Measurements from ENCODE around the gene SLC43A3.

Gene SLC43A3

GRCh38 chr11:57409321-57410100, 17.4 kb downstream of the SLC43A3 start:
- Histone ChIP-seq H3K27ac (replicated peaks) (no peak overlapping the region), H3K4me3 (replicated peaks; ENCODE audit: insufficient read depth, low read length) (no peak overlapping the region), H3K27me3 (ENCODE audit: insufficient read depth, poor library complexity, severe bottlenecking) (no peaks in the 10 kb centered on the region)
- TF ChIP-seq POLR2AphosphoS5 (IDR thresholded peaks at IDR 0.05; ENCODE audit: low read depth) (peak; percentile 52; the same call in 1 of the 2 replicates), SPI1 (IDR thresholded peaks at IDR 0.05; ENCODE audit: borderline replicate concordance, low read depth) (no peak)
- peak in 1 of 2 experiments; percentile 60 for DNase-seq (ENCODE audit: low read depth in 1 of 2, low spot score in 1 of 2)

DNA sequence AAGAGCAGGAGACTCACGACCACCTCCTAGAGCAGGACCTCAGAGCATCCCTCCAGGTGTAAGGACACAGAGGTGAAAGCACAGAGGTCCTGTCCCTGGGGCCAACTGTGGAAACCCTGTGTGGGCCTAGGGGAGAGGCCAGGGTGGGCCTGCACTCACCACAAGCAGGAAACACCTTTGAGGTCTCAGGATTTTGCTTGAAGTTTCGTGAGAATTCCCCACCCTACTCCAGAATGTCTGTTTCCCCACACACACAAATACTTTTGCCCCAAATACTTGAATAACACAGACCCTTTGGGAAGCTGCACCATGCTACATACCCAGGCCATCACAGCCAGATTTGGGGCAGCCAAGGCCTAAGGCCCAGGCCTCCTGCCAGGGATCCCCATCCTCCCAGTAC, 18.1 kb downstream of the SLC43A3 start:
- TF ChIP-seq SPI1 (IDR thresholded peaks at IDR 0.05; ENCODE audit: borderline replicate concordance, low read depth) (no peak), POLR2AphosphoS5 (IDR thresholded peaks at IDR 0.05; ENCODE audit: low read depth) (no peak; the same call in 1 of the 2 replicates), CTCF (IDR thresholded peaks at IDR 0.05; ENCODE audit: insufficient read depth, low read length) (no peak), GABPA (IDR thresholded peaks at IDR 0.05; ENCODE audit: low read depth) (no peak), REST (IDR thresholded peaks at IDR 0.05; ENCODE audit: insufficient replicate concordance, low read depth) (no peak)
- no peak for DNase-seq (ENCODE audit: low read depth in 1 of 2, low spot score in 1 of 2)
- Histone ChIP-seq H3K27me3 (ENCODE audit: insufficient read depth, poor library complexity, severe bottlenecking) (no peaks in the 10 kb centered on the region), H3K4me3 (replicated peaks; ENCODE audit: insufficient read depth, low read length) (no peak overlapping the region), H3K27ac (replicated peaks) (no peak overlapping the region)

- Histone ChIP-seq H3K27ac (replicated peaks) (no peak overlapping the region), H3K4me3 (replicated peaks; ENCODE audit: insufficient read depth, low read length) (no peak overlapping the region), H3K27me3 (ENCODE audit: insufficient read depth, poor library complexity, severe bottlenecking) (no peaks in the 10 kb centered on the region)
- DNase-seq (ENCODE audit: low read depth in 1 of 2, low spot score in 1 of 2): peak in 1 of 2 experiments; percentile 39
- no peak for TF ChIP-seq CTCF (IDR thresholded peaks at IDR 0.05; ENCODE audit: insufficient read depth, low read length)
- TF ChIP-seq SPI1 (IDR thresholded peaks at IDR 0.05; ENCODE audit: borderline replicate concordance, low read depth): no peak
- TF ChIP-seq POLR2AphosphoS5 (IDR thresholded peaks at IDR 0.05; ENCODE audit: low read depth): no peak
- no peak for TF ChIP-seq GABPA (IDR thresholded peaks at IDR 0.05; ENCODE audit: low read depth)
- no peak for TF ChIP-seq REST (IDR thresholded peaks at IDR 0.05; ENCODE audit: insufficient replicate concordance, low read depth)
These were observed 18.9 kb downstream of the SLC43A3 start for GRCh38 chr11:57407941-57408475.

DNA sequence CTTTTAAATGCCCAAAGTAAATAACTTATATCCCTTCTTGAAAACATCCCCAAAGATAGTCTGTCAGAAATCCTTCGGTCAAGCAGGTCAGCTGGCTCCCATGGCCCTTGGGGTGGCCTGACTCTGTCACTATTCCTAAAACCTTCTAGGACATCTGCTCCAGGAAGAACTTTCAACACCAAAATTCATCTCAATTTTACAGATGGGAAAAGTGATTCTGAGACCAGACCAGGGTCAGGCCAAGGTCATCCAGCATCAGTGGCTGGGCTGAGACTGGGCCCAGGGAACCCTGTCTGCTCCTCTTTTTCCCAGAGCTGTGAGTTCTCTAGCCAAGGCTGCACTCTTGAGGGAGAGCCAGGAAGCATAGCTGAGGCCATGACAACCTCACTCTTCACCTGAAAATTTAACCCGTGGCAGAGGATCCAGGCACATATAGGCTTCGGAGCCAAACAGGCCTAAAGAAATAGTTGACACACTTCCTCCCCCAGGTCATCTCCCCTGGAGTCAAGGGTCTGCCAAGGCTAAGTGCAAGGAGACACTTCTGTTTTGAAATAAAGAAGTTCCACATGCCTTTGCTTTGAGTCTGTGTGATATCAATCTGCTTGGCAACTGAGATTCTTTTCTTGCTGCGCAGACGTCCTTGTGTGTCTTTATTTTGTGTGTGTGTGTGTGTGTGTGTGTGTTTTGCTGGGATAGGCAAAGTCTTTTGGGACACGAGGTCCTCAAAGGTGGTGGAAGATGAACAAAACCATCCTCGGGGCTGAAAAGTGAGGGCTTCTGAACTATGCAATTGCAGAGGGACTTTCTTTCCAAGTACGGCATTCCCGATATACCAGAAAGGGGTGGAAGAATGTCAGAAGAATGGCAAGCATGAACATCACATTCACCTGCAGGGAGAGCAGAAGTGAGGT, 19.7 kb downstream of the SLC43A3 start:
- H3K4me3 ChIP-seq (replicated peaks; ENCODE audit: insufficient read depth, low read length): no peak overlapping the region
- peak overlapping the region; percentile 19 for H3K27ac ChIP-seq (replicated peaks)
- no peaks in the 10 kb centered on the region for H3K27me3 ChIP-seq (ENCODE audit: insufficient read depth, poor library complexity, severe bottlenecking)
- TF ChIP-seq GABPA (IDR thresholded peaks at IDR 0.05; ENCODE audit: low read depth) (no peak), SPI1 (IDR thresholded peaks at IDR 0.05; ENCODE audit: borderline replicate concordance, low read depth) (peak; percentile 38; the same call in 1 of the 2 replicates)
- peak; percentile 21 to 29 for DNase-seq (ENCODE audit: low read depth in 1 of 2, low spot score in 1 of 2)
